Calu3 (cell line): ENCODE results near the gene LHX6. TPM values are rescaled to one million over a fixed set of nuclear protein-coding genes. Genes with fewer than 3 reads are reported as not detected.

Experiments used
- BruUV-seq: library from RNA; stranded (reverse); fragments of 400-500 nt; replicated peaks from 2 replicates; lab custom pipeline; 2021; lab: Mats Ljungman, UMichigan
- CTCF ChIA-PET: fragments of 300-600 bp; sonication (Branson Sonifier 250); formaldehyde crosslinking; loops from one replicate; lab custom pipeline; 2022; ENCODE audit warnings: antibody characterized with exemption; lab: Charles Lee
- DNase-seq: peaks from one replicate; pipeline ENCODE4 v3.0.0; 2022
- H3K27ac Mint-ChIP-seq: one replicate; pipeline ENCODE4 v1.8.0; 2022; ENCODE audit warnings: mixed read lengths; ENCODE audit not compliant: unreplicated experiment
- H3K27me3 Mint-ChIP-seq: one replicate; pipeline ENCODE4 v1.8.0; 2022; ENCODE audit warnings: mixed read lengths; ENCODE audit not compliant: unreplicated experiment
- H3K36me3 Mint-ChIP-seq: one replicate; pipeline ENCODE4 v1.8.0; 2022; ENCODE audit warnings: mild to moderate bottlenecking, moderate library complexity, mixed read lengths; ENCODE audit not compliant: insufficient read depth, unreplicated experiment
- H3K4me1 Mint-ChIP-seq: one replicate; pipeline ENCODE4 v1.8.0; 2022; ENCODE audit warnings: mild to moderate bottlenecking, low read depth, mixed read lengths; ENCODE audit not compliant: unreplicated experiment
- H3K4me3 Mint-ChIP-seq: one replicate; pipeline ENCODE4 v1.8.0; 2022; ENCODE audit warnings: mild to moderate bottlenecking, low read depth, moderate library complexity, mixed read lengths; ENCODE audit not compliant: unreplicated experiment
- H3K9me3 Mint-ChIP-seq: one replicate; pipeline ENCODE4 v1.8.0; 2022; ENCODE audit warnings: low read depth, mixed read lengths; ENCODE audit not compliant: unreplicated experiment
- CTCF ChIP-seq: fragments of 200-600 bp; IDR thresholded peaks from one replicate; pipeline ENCODE4 v1.8.0; 2022; ENCODE audit warnings: antibody characterized with exemption; ENCODE audit not compliant: unreplicated experiment
- intact Hi-C: fragments of 100-400 bp; cut with micrococcal nuclease; formaldehyde crosslinking; loops from one replicate; pipeline ENCODE4 v1.10.0; 2022; ENCODE audit not compliant: unreplicated experiment
- total RNA-seq: library from RNA; stranded (reverse); gene quantifications from 2 replicates; pipeline ENCODE4 v1.2.3, GENCODE V29; 2022

LHX6 gene
- total RNA-seq, 1 experiment from 2014 or later, result 0.97 TPM

DNA sequence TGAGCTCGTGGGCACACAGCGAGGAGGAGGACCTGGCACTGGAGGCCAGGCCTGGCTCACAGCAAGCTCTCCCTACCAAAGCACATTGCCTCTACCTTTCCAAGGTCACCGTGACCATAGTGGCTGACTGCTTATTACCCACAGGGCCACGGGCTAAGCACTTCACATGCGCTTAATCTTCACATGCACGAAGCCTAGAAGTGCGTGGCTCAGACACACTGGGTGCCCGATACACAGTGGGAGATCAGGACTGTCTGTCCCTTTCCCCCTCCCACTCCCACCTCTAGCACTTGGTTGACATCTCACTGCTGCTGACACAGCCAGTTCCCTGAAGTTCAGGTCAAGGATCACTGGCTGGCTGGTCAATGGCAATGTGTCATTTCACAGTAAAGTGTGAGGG is 23.6 kb downstream of the LHX6 start:
- CTCF ChIA-PET, result interaction anchor here (0.6 kb wide), 1 partner anchor 186 kb away, joined by 3 read pairs; no protein-coding TSS in a partner anchor
- intact Hi-C loops, result no loop called here
- no peak for TF ChIP-seq CTCF
- H3K27ac Mint-ChIP-seq, result no peak overlapping the region
- no peaks in the 10 kb centered on the region for H3K9me3 Mint-ChIP-seq
- no peak overlapping the region for H3K4me3 Mint-ChIP-seq
- no peaks in the 10 kb centered on the region for H3K36me3 Mint-ChIP-seq
- H3K4me1 Mint-ChIP-seq, result no peaks in the 10 kb centered on the region
- DNase-seq, result no peak
- BruUV-seq, result no TSS peak
- peaks cover 28% of the 10 kb centered on the region for H3K27me3 Mint-ChIP-seq

DNA sequence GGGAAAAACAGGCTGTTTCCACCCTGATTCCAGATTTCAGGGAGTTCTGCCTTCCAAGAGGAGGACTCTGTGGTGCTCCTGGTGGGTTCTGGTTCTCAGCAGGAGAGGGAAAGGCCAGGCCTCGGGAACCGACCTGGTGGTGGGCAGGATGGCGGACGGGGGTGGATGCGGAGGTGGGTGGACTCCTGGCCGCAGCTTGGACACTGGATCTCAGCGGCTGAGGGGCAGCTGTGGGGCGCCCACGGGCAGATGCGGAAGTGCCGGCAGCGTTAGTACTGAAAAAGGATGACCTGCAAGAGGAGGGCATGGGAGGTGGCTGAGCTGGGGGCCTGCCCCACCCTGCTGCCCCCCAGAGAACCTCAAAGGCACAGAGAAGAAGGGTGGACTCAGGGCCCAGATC is 24.3 kb downstream of the LHX6 start:
- Mint-ChIP-seq H3K27me3 (peaks cover 25% of the 10 kb centered on the region), H3K27ac (no peak overlapping the region), H3K36me3 (no peaks in the 10 kb centered on the region), H3K4me1 (no peaks in the 10 kb centered on the region), H3K9me3 (no peaks in the 10 kb centered on the region), H3K4me3 (no peak overlapping the region)
- intact Hi-C loops, result no loop called here
- no peak for DNase-seq
- no TSS peak for BruUV-seq
- TF ChIP-seq CTCF, result no peak
- CTCF ChIA-PET, result no interaction called here

DNA sequence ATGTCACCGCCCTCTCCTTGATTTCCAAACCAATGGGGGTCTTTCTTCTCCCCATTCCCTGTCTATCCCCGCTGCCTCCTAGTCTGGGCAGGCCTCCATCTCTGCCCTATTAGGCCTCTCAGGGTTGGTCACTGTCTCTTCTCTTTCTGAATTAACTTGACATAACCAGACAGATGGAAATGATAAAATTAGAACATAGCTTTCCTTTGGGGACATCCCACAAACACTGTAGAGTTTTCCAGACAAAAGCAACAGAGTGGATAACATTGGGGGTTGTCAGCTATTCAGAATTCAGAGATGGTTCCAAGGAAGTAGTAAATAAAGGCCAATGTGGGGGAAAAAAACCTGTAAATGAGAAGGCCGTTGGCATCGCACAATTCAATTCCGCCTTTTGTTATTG is 24.7 kb downstream of the LHX6 start:
- Mint-ChIP-seq H3K9me3 (no peaks in the 10 kb centered on the region), H3K36me3 (no peaks in the 10 kb centered on the region), H3K27ac (no peak overlapping the region), H3K4me3 (no peak overlapping the region), H3K27me3 (peaks cover 25% of the 10 kb centered on the region), H3K4me1 (no peaks in the 10 kb centered on the region)
- TF ChIP-seq CTCF, result no peak
- BruUV-seq, result no TSS peak
- intact Hi-C loops, result no loop called here
- DNase-seq, result no peak
- CTCF ChIA-PET, result no interaction called here

DNA sequence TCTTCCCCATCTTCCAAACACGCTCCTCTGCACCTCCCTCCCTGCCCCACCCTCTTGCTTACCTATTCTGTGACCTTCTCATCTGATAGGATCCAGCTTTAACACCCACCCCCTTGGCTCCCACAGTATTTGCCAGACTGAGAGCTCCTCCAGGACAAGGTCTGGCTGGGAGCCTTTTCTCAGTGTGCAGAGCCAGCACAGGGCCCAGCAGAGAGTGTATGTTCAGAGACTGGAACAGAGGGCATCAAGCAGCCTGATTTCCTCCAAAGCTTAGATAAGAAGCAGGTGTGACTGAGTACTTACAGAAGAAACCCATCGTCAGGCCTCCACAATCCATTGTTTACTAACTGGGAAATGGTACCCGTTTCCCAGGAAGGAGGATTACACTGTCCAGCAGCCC is 26.6 kb downstream of the LHX6 start:
- no TSS peak for BruUV-seq
- CTCF ChIA-PET, result interaction anchor here (0.7 kb wide), 1 partner anchor 27 kb away, joined by 3 read pairs; no protein-coding TSS in a partner anchor
- DNase-seq, result no peak
- no peak overlapping the region for H3K4me3 Mint-ChIP-seq
- no peaks in the 10 kb centered on the region for H3K4me1 Mint-ChIP-seq
- no peak for TF ChIP-seq CTCF
- H3K36me3 Mint-ChIP-seq, result no peaks in the 10 kb centered on the region
- intact Hi-C loops, result no loop called here
- no peak overlapping the region for H3K27ac Mint-ChIP-seq
- H3K9me3 Mint-ChIP-seq, result no peaks in the 10 kb centered on the region
- H3K27me3 Mint-ChIP-seq, result peaks cover 10% of the 10 kb centered on the region
